ENCODE results near the gene NOX5. TPM values are rescaled to one million over a fixed set of nuclear protein-coding genes. Genes with fewer than 3 reads are reported as not detected.
"Not testable (repeated sequence)": the region's sequence is repeated elsewhere in the genome, so short reads cannot be mapped to it uniquely, and the experiment has no call there.

NOX5 gene
- polyA plus RNA-seq, 1 donor from 2014 or later, result not detected

DNA sequence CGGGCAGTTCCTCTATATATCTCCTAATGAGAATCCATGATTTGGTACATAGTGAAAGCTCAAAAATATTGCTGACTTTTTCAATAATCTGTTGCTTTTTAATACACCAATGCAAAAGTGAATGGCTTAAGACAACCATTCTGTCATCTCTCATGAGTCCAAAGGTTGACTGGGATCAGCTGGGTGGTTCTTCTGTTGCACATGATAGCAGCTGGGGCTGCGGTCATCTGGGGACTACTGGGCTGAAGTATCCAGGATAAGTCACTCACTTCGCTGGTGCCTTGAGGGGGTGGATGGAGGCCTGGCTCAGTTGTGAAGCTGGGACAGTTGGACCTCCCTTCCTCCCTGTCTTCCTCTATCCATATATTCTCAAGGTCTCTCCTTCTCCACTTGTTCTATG is 53.7 kb downstream of the NOX5 start:
- Histone ChIP-seq H2AFZ (ENCODE audit: low read depth, low read length) (no peak overlapping the region), H3K27me3 (ENCODE audit: insufficient read depth, low read depth, low read length) (no peaks in the 10 kb centered on the region)
- TF ChIP-seq TAF1 (IDR thresholded peaks at IDR 0.05; ENCODE audit: low read depth), result no peak
- TF ChIP-seq SMC3 (conservative IDR thresholded peaks at IDR 0.05; ENCODE audit: poor library complexity), result no peak
- no peak for TF ChIP-seq POLR2AphosphoS5 (IDR thresholded peaks at IDR 0.05)
- TF ChIP-seq MXI1 (conservative IDR thresholded peaks at IDR 0.05; ENCODE audit: poor library complexity, severe bottlenecking), result no peak
- no peak for TF ChIP-seq EP300 (conservative IDR thresholded peaks at IDR 0.05; ENCODE audit: poor library complexity, severe bottlenecking)
- TF ChIP-seq, protein P1, sequence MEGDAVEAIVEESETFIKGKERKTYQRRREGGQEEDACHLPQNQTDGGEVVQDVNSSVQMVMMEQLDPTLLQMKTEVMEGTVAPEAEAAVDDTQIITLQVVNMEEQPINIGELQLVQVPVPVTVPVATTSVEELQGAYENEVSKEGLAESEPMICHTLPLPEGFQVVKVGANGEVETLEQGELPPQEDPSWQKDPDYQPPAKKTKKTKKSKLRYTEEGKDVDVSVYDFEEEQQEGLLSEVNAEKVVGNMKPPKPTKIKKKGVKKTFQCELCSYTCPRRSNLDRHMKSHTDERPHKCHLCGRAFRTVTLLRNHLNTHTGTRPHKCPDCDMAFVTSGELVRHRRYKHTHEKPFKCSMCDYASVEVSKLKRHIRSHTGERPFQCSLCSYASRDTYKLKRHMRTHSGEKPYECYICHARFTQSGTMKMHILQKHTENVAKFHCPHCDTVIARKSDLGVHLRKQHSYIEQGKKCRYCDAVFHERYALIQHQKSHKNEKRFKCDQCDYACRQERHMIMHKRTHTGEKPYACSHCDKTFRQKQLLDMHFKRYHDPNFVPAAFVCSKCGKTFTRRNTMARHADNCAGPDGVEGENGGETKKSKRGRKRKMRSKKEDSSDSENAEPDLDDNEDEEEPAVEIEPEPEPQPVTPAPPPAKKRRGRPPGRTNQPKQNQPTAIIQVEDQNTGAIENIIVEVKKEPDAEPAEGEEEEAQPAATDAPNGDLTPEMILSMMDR (IDR thresholded peaks at IDR 0.05; ENCODE audit: poor library complexity, severe bottlenecking), result no peak
- TF ChIP-seq REST (IDR thresholded peaks at IDR 0.05; ENCODE audit: borderline replicate concordance), result no peak
- no peak for TF ChIP-seq EZH2 (IDR thresholded peaks at IDR 0.05; ENCODE audit: borderline replicate concordance, insufficient read depth, low read length, poor library complexity, severe bottlenecking)
- no peak for TF ChIP-seq RAD21 (conservative IDR thresholded peaks at IDR 0.05)

DNA sequence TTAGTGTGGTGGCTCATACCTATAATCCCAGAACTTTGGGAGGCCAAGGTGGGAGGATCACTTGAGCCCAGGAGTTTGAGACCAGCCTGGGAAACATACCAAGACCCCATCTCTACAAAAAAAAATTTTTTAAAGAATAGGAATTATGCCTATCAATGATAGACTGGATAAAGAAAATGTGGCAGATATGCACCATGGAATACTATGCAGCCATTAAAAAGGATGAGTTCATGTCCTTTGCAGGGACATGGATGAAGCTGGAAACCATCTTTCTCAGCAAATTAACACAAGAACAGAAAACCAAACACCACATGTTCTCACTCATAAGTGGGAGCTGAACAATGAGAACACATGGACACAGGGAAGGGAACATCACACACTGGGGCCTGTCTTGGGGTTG is 54.8 kb downstream of the NOX5 start:
- not testable (repeated sequence) for H2AFZ ChIP-seq (ENCODE audit: low read depth, low read length); H3F3A ChIP-seq (ENCODE audit: insufficient read depth, low read length, poor library complexity, severe bottlenecking); H3K27me3 ChIP-seq (ENCODE audit: insufficient read depth, low read depth, low read length); H3K36me3 ChIP-seq (ENCODE audit: insufficient read depth, low read length); H3K9me3 ChIP-seq (ENCODE audit: low read length); H3K9ac ChIP-seq (ENCODE audit: low read length); H3K4me2 ChIP-seq (ENCODE audit: low read length); H3K9me2 ChIP-seq (ENCODE audit: insufficient read depth, low read length); H3K27ac ChIP-seq (ENCODE audit: low read length); H3K4me3 ChIP-seq (ENCODE audit: low read length); H3K79me2 ChIP-seq (replicated peaks; ENCODE audit: insufficient read depth, low read length); H4K20me1 ChIP-seq (ENCODE audit: insufficient read depth)

More for the DNA sequence above, 53.7 kb downstream of the NOX5 start:
- Histone ChIP-seq H3K4me3 (ENCODE audit: low read length) (no peak overlapping the region), H3K9ac (ENCODE audit: low read length) (no peak overlapping the region), H3K27ac (ENCODE audit: low read length) (no peak overlapping the region), H3K79me2 (replicated peaks; ENCODE audit: insufficient read depth, low read length) (no peaks in the 10 kb centered on the region), H4K20me1 (ENCODE audit: insufficient read depth) (no peaks in the 10 kb centered on the region), H3K4me2 (ENCODE audit: low read length) (no peak overlapping the region), H3F3A (ENCODE audit: insufficient read depth, low read length, poor library complexity, severe bottlenecking) (no peaks in the 10 kb centered on the region), H3K9me2 (ENCODE audit: insufficient read depth, low read length) (no peaks in the 10 kb centered on the region), H3K36me3 (ENCODE audit: insufficient read depth, low read length) (no peaks in the 10 kb centered on the region), H3K9me3 (ENCODE audit: low read length) (no peaks in the 10 kb centered on the region)

- no peak overlapping the region for H3K27ac ChIP-seq (ENCODE audit: low read length)
- no peak overlapping the region for H3K4me2 ChIP-seq (ENCODE audit: low read length)
- no peak overlapping the region for H3K4me3 ChIP-seq (ENCODE audit: low read length)
- no peaks in the 10 kb centered on the region for H3F3A ChIP-seq (ENCODE audit: insufficient read depth, low read length, poor library complexity, severe bottlenecking)
- H3K9ac ChIP-seq (ENCODE audit: low read length), result no peak overlapping the region
- no peaks in the 10 kb centered on the region for H3K79me2 ChIP-seq (replicated peaks; ENCODE audit: insufficient read depth, low read length)
- no peaks in the 10 kb centered on the region for H3K36me3 ChIP-seq (ENCODE audit: insufficient read depth, low read length)
- no peaks in the 10 kb centered on the region for H4K20me1 ChIP-seq (ENCODE audit: insufficient read depth)
- no peaks in the 10 kb centered on the region for H3K9me3 ChIP-seq (ENCODE audit: low read length)
- no peak for TF ChIP-seq RAD21 (conservative IDR thresholded peaks at IDR 0.05)
- H3K27me3 ChIP-seq (ENCODE audit: insufficient read depth, low read depth, low read length), result peaks cover 8% of the 10 kb centered on the region
- no peaks in the 10 kb centered on the region for H3K9me2 ChIP-seq (ENCODE audit: insufficient read depth, low read length)
- no peak overlapping the region for H2AFZ ChIP-seq (ENCODE audit: low read depth, low read length)
These were observed 55.5 kb downstream of the NOX5 start for GRCh38 chr15:69069996-69070395.
